K562 (cell line): ENCODE results near the gene PIK3R2. TPM values are rescaled to one million over a fixed set of nuclear protein-coding genes. Genes with fewer than 3 reads are reported as not detected.

Experiments
- CEBPB ChIP-seq: fragments of 450-650 bp; IDR thresholded peaks from 2 replicates; pipeline ENCODE4 v1.6.1; 2016; ENCODE audit warnings: missing genetic modification characterization, missing compliant biosample characterization
- CTBP1 ChIP-seq: fragments of 450-650 bp; IDR thresholded peaks from 2 replicates; pipeline ENCODE4 v1.6.1; 2016; ENCODE audit warnings: borderline replicate concordance
- NFYB ChIP-seq: IDR thresholded peaks from 2 replicates; pipeline ENCODE4 v1.6.1; 2011; ENCODE audit warnings: mild to moderate bottlenecking, moderate library complexity; ENCODE audit not compliant: insufficient read length; ENCODE audit errors: extremely low read depth
- RHOXF2B ChIP-seq: fragments of 250-450 bp; sonication (Bioruptor Pico); conservative IDR thresholded peaks from 2 replicates; pipeline ENCODE4 v1.5.1; 2021
- TGIF2 ChIP-seq: sonication (generic); formaldehyde crosslinking; IDR thresholded peaks from 2 replicates; pipeline ENCODE4 v1.8.1; 2022; ENCODE audit warnings: mild to moderate bottlenecking, missing genetic modification reagents, moderate library complexity
- ZNF583 ChIP-seq: fragments of 250-450 bp; sonication (Bioruptor Pico); IDR thresholded peaks from 2 replicates; pipeline ENCODE4 v1.4.0; 2020
- polyA plus RNA-seq, 8 experiments: library from polyadenylated mRNA; depleted of rRNA in 4 of 8; stranded (reverse) in 5 of 8; unstranded in 3 of 8; fragments of >200 nt; fragmentation: Nextera tagmentation in 2 of 8; fragmentation: Illumina TruSeq in 1 of 8; extraction: Ambion mirVana in 2 of 8; extraction: Trizol in 1 of 8; gene quantifications; 2 replicates each; pipeline versions ENCODE4 v1.2.1 to v1.2.3, GENCODE V29; 2011 to 2014; ENCODE audit warnings: inconsistent platforms in 1 of 8, missing spikeins in 1 of 8
- total RNA-seq, 7 experiments: library from RNA; depleted of rRNA in 6 of 7; stranded (reverse); fragments of >200 nt in 6 of 7; fragmentation: Illumina TruSeq in 2 of 7; extraction: Trizol in 2 of 7; gene quantifications; 2 replicates each; pipeline versions ENCODE4 v1.2.1 to v1.2.3, GENCODE V29; 2011 to 2021; ENCODE audit warnings: low replicate concordance in 1 of 7
- TF ChIP-seq, protein P1 (sequence below): fragments of 450-650 bp; formaldehyde crosslinking; IDR thresholded peaks from 2 replicates; pipeline ENCODE4 v1.4.0; 2020; ENCODE audit warnings: mild to moderate bottlenecking, moderate library complexity
- TF ChIP-seq, protein P2 (sequence below): fragments of 250-450 bp; sonication (Bioruptor Pico); IDR thresholded peaks from 2 replicates; pipeline ENCODE4 v1.8.0; 2022; ENCODE audit warnings: moderate library complexity, mild to moderate bottlenecking, inconsistent platforms
- TF ChIP-seq, protein P3 (sequence below), 2 experiments: fragments of 450-650 bp; formaldehyde crosslinking in 1 of 2; IDR thresholded peaks; 2 replicates each; pipeline versions ENCODE4 v1.4.0 to v1.6.1; 2014 to 2020; ENCODE audit warnings: mild to moderate bottlenecking in 2 of 2, borderline replicate concordance in 1 of 2, low read depth in 1 of 2
- TF ChIP-seq, protein P4 (sequence below): sonication (generic); formaldehyde crosslinking; IDR thresholded peaks from 2 replicates; pipeline ENCODE4 v1.9.0; 2022; ENCODE audit warnings: mild to moderate bottlenecking, missing genetic modification reagents
- TF ChIP-seq, protein P5 (sequence below), 2 experiments: fragments of 450-650 bp in 1 of 2; sonication (generic) in 1 of 2; formaldehyde crosslinking in 1 of 2; IDR thresholded peaks in 1 of 2; conservative IDR thresholded peaks in 1 of 2; 2 replicates each; pipeline versions ENCODE4 v1.6.1 to v1.8.1; 2016 to 2023; ENCODE audit warnings: mild to moderate bottlenecking in 2 of 2, moderate library complexity in 2 of 2, inconsistent platforms in 1 of 2, missing genetic modification reagents in 1 of 2

Gene PIK3R2
- total and polyA plus RNA-seq, 9 of the 15 experiments (the other 6 are each of a cell fraction or from before 2014, with no cell fraction given): 0.39 to 37.9 (median 5.3) TPM

DNA sequence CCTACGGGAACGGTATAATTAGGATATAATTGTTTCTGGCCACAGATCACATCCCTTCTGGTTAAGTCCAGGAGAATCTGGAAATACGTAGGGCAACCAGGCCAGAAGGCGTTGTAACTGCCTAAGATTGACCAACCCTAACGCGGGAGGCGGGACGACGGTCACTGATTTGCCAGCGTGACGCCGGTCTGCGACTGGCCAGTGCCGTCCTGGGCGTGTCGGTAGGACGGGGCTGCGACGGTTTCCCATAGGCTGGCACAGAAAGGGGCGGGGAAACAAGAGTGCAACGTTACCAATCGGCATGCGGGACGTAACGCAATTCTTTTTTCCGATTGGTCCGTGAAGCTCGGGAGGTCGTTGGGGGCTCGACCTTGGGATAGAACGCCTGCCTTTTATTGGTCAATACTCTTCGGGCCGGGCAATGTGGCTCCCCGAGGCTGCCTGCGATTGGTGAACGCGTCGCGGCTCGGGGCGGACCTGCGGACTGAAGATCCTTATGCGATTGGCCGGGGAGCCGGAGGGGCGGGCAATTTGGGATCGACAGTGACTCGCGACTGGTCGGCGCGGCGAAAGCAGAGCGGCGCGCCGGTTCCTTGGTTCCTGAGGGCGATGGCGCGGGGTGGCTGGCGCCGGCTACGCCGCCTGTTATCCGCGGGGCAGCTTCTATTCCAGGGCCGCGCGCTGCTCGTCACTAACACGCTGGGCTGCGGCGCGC, 39.9 kb downstream of the PIK3R2 start, which contains the start of gene MPV17L2 (continued):
- TF ChIP-seq, protein P1, sequence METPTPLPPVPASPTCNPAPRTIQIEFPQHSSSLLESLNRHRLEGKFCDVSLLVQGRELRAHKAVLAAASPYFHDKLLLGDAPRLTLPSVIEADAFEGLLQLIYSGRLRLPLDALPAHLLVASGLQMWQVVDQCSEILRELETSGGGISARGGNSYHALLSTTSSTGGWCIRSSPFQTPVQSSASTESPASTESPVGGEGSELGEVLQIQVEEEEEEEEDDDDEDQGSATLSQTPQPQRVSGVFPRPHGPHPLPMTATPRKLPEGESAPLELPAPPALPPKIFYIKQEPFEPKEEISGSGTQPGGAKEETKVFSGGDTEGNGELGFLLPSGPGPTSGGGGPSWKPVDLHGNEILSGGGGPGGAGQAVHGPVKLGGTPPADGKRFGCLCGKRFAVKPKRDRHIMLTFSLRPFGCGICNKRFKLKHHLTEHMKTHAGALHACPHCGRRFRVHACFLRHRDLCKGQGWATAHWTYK (CRISPR knock-in tag): no peak
- TF ChIP-seq NFYB (peak; percentile 92), RHOXF2B (CRISPR knock-in tag) (0 out of 2 replicates have a peak, but pooled peaks have one; percentile 26), CEBPB (tag) (peak; percentile 79), ZNF583 (CRISPR knock-in tag) (no peak), CTBP1 (peak; percentile 58; the same call in 1 of the 2 replicates), TGIF2 (CRISPR knock-in tag) (no peak)
- TF ChIP-seq, protein P2, sequence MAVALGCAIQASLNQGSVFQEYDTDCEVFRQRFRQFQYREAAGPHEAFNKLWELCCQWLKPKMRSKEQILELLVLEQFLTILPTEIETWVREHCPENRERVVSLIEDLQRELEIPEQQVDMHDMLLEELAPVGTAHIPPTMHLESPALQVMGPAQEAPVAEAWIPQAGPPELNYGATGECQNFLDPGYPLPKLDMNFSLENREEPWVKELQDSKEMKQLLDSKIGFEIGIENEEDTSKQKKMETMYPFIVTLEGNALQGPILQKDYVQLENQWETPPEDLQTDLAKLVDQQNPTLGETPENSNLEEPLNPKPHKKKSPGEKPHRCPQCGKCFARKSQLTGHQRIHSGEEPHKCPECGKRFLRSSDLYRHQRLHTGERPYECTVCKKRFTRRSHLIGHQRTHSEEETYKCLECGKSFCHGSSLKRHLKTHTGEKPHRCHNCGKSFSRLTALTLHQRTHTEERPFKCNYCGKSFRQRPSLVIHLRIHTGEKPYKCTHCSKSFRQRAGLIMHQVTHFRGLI (CRISPR knock-in tag): peak; percentile 79; the same call in 1 of the 2 replicates
- TF ChIP-seq, protein P3, sequence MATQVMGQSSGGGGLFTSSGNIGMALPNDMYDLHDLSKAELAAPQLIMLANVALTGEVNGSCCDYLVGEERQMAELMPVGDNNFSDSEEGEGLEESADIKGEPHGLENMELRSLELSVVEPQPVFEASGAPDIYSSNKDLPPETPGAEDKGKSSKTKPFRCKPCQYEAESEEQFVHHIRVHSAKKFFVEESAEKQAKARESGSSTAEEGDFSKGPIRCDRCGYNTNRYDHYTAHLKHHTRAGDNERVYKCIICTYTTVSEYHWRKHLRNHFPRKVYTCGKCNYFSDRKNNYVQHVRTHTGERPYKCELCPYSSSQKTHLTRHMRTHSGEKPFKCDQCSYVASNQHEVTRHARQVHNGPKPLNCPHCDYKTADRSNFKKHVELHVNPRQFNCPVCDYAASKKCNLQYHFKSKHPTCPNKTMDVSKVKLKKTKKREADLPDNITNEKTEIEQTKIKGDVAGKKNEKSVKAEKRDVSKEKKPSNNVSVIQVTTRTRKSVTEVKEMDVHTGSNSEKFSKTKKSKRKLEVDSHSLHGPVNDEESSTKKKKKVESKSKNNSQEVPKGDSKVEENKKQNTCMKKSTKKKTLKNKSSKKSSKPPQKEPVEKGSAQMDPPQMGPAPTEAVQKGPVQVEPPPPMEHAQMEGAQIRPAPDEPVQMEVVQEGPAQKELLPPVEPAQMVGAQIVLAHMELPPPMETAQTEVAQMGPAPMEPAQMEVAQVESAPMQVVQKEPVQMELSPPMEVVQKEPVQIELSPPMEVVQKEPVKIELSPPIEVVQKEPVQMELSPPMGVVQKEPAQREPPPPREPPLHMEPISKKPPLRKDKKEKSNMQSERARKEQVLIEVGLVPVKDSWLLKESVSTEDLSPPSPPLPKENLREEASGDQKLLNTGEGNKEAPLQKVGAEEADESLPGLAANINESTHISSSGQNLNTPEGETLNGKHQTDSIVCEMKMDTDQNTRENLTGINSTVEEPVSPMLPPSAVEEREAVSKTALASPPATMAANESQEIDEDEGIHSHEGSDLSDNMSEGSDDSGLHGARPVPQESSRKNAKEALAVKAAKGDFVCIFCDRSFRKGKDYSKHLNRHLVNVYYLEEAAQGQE (IDR thresholded peaks at IDR 0.05; ENCODE audit: borderline replicate concordance): peak; percentile 74
- TF ChIP-seq, protein P3 (CRISPR knock-in tag; IDR thresholded peaks at IDR 0.05; ENCODE audit: low read depth): no peak
- TF ChIP-seq, protein P4, sequence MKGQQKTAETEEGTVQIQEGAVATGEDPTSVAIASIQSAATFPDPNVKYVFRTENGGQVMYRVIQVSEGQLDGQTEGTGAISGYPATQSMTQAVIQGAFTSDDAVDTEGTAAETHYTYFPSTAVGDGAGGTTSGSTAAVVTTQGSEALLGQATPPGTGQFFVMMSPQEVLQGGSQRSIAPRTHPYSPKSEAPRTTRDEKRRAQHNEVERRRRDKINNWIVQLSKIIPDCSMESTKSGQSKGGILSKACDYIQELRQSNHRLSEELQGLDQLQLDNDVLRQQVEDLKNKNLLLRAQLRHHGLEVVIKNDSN (CRISPR knock-in tag): peak; percentile 46
- TF ChIP-seq, protein P5, sequence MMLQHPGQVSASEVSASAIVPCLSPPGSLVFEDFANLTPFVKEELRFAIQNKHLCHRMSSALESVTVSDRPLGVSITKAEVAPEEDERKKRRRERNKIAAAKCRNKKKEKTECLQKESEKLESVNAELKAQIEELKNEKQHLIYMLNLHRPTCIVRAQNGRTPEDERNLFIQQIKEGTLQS (IDR thresholded peaks at IDR 0.05): no peak
- TF ChIP-seq, protein P5 (CRISPR knock-in tag; conservative IDR thresholded peaks at IDR 0.05): 0 out of 2 replicates have a peak, but pooled peaks have one; percentile 34
